GM19395 (cell line): ENCODE results near the gene AKR1D1.
"Not testable (repeated sequence)": the region's sequence is repeated elsewhere in the genome, so short reads cannot be mapped to it uniquely, and the experiment has no call there.

ENCODE experiments used
- ATAC-seq: cut with Tn5 transposase; IDR thresholded peaks from one replicate; pipeline ENCODE4 v1.9.1; 2021; ENCODE audit warnings: mild to moderate bottlenecking, moderate library complexity; ENCODE audit not compliant: unreplicated experiment

Gene AKR1D1

GRCh38 chr7:138072726-138073125, 3.5 kb upstream of the AKR1D1 start:
- no peak for ATAC-seq

GRCh38 chr7:138074121-138074520, 2.1 kb upstream of the AKR1D1 start:
- ATAC-seq, result no peak

- ATAC-seq, result no peak
Observed at GRCh38 chr7:138074540-138074939, 1.7 kb upstream of the AKR1D1 start.

- no peak for ATAC-seq
Observed at GRCh38 chr7:138075350-138075749, 909 bp upstream of the AKR1D1 start.

GRCh38 chr7:138075786-138076185, 473 bp upstream of the AKR1D1 start:
- not testable (repeated sequence) for ATAC-seq

- no peak for ATAC-seq
Observed at GRCh38 chr7:138077809-138078208, 1.6 kb downstream of the AKR1D1 start.

- peak; percentile 67 for ATAC-seq
Observed at GRCh38 chr7:138079137-138079536, 2.9 kb downstream of the AKR1D1 start.

GRCh38 chr7:138081868-138082267, 5.6 kb downstream of the AKR1D1 start:
- no peak for ATAC-seq

GRCh38 chr7:138083859-138084258, 7.6 kb downstream of the AKR1D1 start:
- no peak for ATAC-seq

- ATAC-seq, result no peak
Observed at GRCh38 chr7:138086563-138087270, 10.5 kb downstream of the AKR1D1 start.

GRCh38 chr7:138089080-138089901, 13.0 kb downstream of the AKR1D1 start:
- ATAC-seq, result no peak

GRCh38 chr7:138091032-138091431, 14.8 kb downstream of the AKR1D1 start:
- ATAC-seq, result peak; percentile 81

- not testable (repeated sequence) for ATAC-seq
Observed at GRCh38 chr7:138091840-138092239, 15.6 kb downstream of the AKR1D1 start.

- no peak for ATAC-seq
Observed at GRCh38 chr7:138092486-138093028, 16.3 kb downstream of the AKR1D1 start.

GRCh38 chr7:138095972-138096935, 20.0 kb downstream of the AKR1D1 start:
- ATAC-seq, result no peak

GRCh38 chr7:138097064-138097741, 20.9 kb downstream of the AKR1D1 start:
- ATAC-seq, result no peak

GRCh38 chr7:138099813-138100212, 23.6 kb downstream of the AKR1D1 start:
- ATAC-seq, result no peak

- ATAC-seq, result no peak
Observed at GRCh38 chr7:138105221-138105620, 29.0 kb downstream of the AKR1D1 start.

GRCh38 chr7:138115047-138115446, 38.8 kb downstream of the AKR1D1 start:
- no peak for ATAC-seq

- no peak for ATAC-seq
Observed at GRCh38 chr7:138116141-138116540, 39.9 kb downstream of the AKR1D1 start.
